Measurements from ENCODE around the gene DRD1. TPM values are rescaled to one million over a fixed set of nuclear protein-coding genes. Genes with fewer than 3 reads are reported as not detected.

The DRD1 gene
- polyA plus RNA-seq, 1 of the 3 experiments (the other 2 are of a cell fraction), result not detected

DNA sequence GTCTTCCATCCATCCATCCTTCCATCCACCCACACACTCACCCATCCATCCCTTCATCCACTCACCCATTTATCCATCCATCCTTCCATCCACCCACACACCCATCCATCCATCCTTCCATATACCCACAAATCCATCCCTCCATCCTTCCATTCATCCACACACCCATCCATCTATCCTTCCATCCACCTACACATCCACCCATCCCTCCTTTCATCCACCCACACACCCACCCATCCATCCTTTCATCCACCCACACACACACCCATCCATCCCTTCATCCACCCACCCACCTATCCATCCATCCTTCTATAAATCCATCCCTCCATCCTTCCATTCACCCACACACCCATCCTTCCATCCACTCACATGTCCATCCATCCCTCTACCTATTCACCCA, 23.6 kb downstream of the DRD1 start:
- no peaks in the 10 kb centered on the region for H3K4me1 ChIP-seq (ENCODE audit: control insufficient read depth in 1 of 2, insufficient read depth in 2 of 2, low read depth in 1 of 2, low read length in 1 of 2)
- no peaks in the 10 kb centered on the region for H3F3A ChIP-seq (replicated peaks; ENCODE audit: insufficient read depth)
- CTCF ChIA-PET, result interaction anchor here (1.2 kb wide), 1 partner anchor 24 kb away, joined by 3 read pairs; the partner anchor contains the start of gene DRD1
- no peak overlapping the region for H3K4me2 ChIP-seq
- H2AFZ ChIP-seq (ENCODE audit: low read depth), result no peak overlapping the region
- POLR2A ChIA-PET, result no interaction called here
- TF ChIP-seq FOSL2 (IDR thresholded peaks at IDR 0.05; ENCODE audit: borderline replicate concordance, low read depth), result no peak
- no peak for TF ChIP-seq CHD2 (IDR thresholded peaks at IDR 0.05; ENCODE audit: low read length, partially characterized antibody)
- no peak for TF ChIP-seq ELF1 (IDR thresholded peaks at IDR 0.05)
- no peak for TF ChIP-seq RFX5 (IDR thresholded peaks at IDR 0.05; ENCODE audit: low read length)
- no peak for TF ChIP-seq SIN3A (IDR thresholded peaks at IDR 0.05; ENCODE audit: borderline replicate concordance, low read depth, low read length)
- TF ChIP-seq FOXM1 (IDR thresholded peaks at IDR 0.05; ENCODE audit: low read depth), result no peak
- TF ChIP-seq EZH2phosphoT487 (IDR thresholded peaks at IDR 0.05; ENCODE audit: borderline replicate concordance, low read depth), result no peak
- H3K9me2 ChIP-seq, result no peaks in the 10 kb centered on the region
- no peaks in the 10 kb centered on the region for H3K79me2 ChIP-seq (ENCODE audit: insufficient read depth)
- no peaks in the 10 kb centered on the region for H3K36me3 ChIP-seq (replicated peaks in 1 of 2; ENCODE audit: control insufficient read depth in 1 of 2, insufficient read depth in 2 of 2, low read length in 1 of 2)
- DNase-seq, result no peak
- H3K4me3 ChIP-seq (ENCODE audit: low read depth in 2 of 2, low read length in 1 of 2), result no peak overlapping the region
- H4K20me1 ChIP-seq (ENCODE audit: insufficient read depth), result no peaks in the 10 kb centered on the region
- H3K27ac ChIP-seq (ENCODE audit: low read depth in 2 of 2, low read length in 1 of 2), result no peak overlapping the region
- H3K27me3 ChIP-seq (ENCODE audit: insufficient read depth), result no peaks in the 10 kb centered on the region
- H3K9me3 ChIP-seq, result no peaks in the 10 kb centered on the region
- no peak overlapping the region for H3K9ac ChIP-seq

DNA sequence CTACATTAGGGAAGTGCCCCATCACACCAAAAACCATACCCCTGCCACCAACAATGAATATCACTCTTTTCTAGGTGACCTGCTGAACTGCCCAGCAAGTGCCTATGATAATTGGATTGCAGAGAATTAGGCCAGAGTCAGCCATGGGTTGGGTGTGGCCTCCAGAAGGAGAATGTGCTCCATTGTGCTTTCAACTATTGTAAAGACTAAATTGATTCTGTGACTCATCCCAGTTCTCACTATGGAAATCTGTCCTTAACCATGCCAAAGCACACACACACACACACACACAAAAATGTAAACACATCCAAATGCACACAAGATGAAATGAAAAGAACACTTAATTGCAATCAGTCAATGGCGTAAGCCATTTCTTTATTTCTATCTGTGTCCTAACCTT, 25.7 kb downstream of the DRD1 start:
- Histone ChIP-seq H2AFZ (ENCODE audit: low read depth) (no peak overlapping the region), H3K27me3 (ENCODE audit: insufficient read depth) (no peaks in the 10 kb centered on the region), H3F3A (replicated peaks; ENCODE audit: insufficient read depth) (no peaks in the 10 kb centered on the region), H3K9me3 (no peaks in the 10 kb centered on the region), H3K27ac (ENCODE audit: low read depth in 2 of 2, low read length in 1 of 2) (no peak overlapping the region), H3K9me2 (no peaks in the 10 kb centered on the region), H3K9ac (no peak overlapping the region), H4K20me1 (ENCODE audit: insufficient read depth) (no peaks in the 10 kb centered on the region), H3K79me2 (ENCODE audit: insufficient read depth) (no peaks in the 10 kb centered on the region), H3K4me1 (ENCODE audit: control insufficient read depth in 1 of 2, insufficient read depth in 2 of 2, low read depth in 1 of 2, low read length in 1 of 2) (no peaks in the 10 kb centered on the region), H3K36me3 (replicated peaks in 1 of 2; ENCODE audit: control insufficient read depth in 1 of 2, insufficient read depth in 2 of 2, low read length in 1 of 2) (no peaks in the 10 kb centered on the region), H3K4me2 (no peak overlapping the region), H3K4me3 (ENCODE audit: low read depth in 2 of 2, low read length in 1 of 2) (no peak overlapping the region)
- WGBS (ENCODE audit: low lambda C conversion rate), result 68% methylated on average over 1 of the region's 1 CpG
- TF ChIP-seq RAD21 (IDR thresholded peaks at IDR 0.05; ENCODE audit: low read length), result no peak
- TF ChIP-seq RCOR1 (IDR thresholded peaks at IDR 0.05; ENCODE audit: low read length), result no peak
- TF ChIP-seq TAF1 (IDR thresholded peaks at IDR 0.05; ENCODE audit: borderline replicate concordance, low read depth, low read length), result no peak
- no peak for TF ChIP-seq MXI1 (IDR thresholded peaks at IDR 0.05; ENCODE audit: low read depth, low read length)
- no peak for TF ChIP-seq TCF12 (IDR thresholded peaks at IDR 0.05)
- TF ChIP-seq, protein P1, sequence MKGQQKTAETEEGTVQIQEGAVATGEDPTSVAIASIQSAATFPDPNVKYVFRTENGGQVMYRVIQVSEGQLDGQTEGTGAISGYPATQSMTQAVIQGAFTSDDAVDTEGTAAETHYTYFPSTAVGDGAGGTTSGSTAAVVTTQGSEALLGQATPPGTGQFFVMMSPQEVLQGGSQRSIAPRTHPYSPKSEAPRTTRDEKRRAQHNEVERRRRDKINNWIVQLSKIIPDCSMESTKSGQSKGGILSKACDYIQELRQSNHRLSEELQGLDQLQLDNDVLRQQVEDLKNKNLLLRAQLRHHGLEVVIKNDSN (IDR thresholded peaks at IDR 0.05; ENCODE audit: borderline replicate concordance, low read depth), result no peak
- TF ChIP-seq NFIC (IDR thresholded peaks at IDR 0.05; ENCODE audit: borderline replicate concordance), result no peak
- no peak for TF ChIP-seq ELF1 (IDR thresholded peaks at IDR 0.05)
- TF ChIP-seq, protein P2, sequence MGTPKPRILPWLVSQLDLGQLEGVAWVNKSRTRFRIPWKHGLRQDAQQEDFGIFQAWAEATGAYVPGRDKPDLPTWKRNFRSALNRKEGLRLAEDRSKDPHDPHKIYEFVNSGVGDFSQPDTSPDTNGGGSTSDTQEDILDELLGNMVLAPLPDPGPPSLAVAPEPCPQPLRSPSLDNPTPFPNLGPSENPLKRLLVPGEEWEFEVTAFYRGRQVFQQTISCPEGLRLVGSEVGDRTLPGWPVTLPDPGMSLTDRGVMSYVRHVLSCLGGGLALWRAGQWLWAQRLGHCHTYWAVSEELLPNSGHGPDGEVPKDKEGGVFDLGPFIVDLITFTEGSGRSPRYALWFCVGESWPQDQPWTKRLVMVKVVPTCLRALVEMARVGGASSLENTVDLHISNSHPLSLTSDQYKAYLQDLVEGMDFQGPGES (IDR thresholded peaks at IDR 0.05; ENCODE audit: low read depth, low read length), result no peak
- TF ChIP-seq, protein P3, sequence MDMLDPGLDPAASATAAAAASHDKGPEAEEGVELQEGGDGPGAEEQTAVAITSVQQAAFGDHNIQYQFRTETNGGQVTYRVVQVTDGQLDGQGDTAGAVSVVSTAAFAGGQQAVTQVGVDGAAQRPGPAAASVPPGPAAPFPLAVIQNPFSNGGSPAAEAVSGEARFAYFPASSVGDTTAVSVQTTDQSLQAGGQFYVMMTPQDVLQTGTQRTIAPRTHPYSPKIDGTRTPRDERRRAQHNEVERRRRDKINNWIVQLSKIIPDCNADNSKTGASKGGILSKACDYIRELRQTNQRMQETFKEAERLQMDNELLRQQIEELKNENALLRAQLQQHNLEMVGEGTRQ (IDR thresholded peaks at IDR 0.05; ENCODE audit: borderline replicate concordance, low read depth, low read length), result no peak
- TF ChIP-seq FOXM1 (IDR thresholded peaks at IDR 0.05; ENCODE audit: low read depth), result no peak
- TF ChIP-seq CHD2 (IDR thresholded peaks at IDR 0.05; ENCODE audit: low read length, partially characterized antibody), result no peak
- no peak for TF ChIP-seq YY1 (IDR thresholded peaks at IDR 0.05; ENCODE audit: low read depth)
- no peak for TF ChIP-seq RFX5 (IDR thresholded peaks at IDR 0.05; ENCODE audit: low read length)
- CTCF ChIA-PET, result no interaction called here
- POLR2A ChIA-PET, result no interaction called here
- DNase-seq, result no peak

All from SK-N-SH (cell line).